Dermis blood vessel endothelial cell (primary cell): Measurements from ENCODE around the gene CALCOCO1. TPM values are rescaled to one million over a fixed set of nuclear protein-coding genes. Genes with fewer than 3 reads are reported as not detected.

Experiments used
- DNase-seq: peaks from one replicate; pipeline ENCODE4 v3.0.0; 2010
- total RNA-seq: library from RNA; depleted of rRNA; stranded (reverse); fragments of >200 nt; gene quantifications from 2 replicates; pipeline ENCODE4 v1.2.3, GENCODE V29; 2014

CALCOCO1 gene
- total RNA-seq, 1 donor from 2014 or later: 98.4 TPM

- DNase-seq: no peak
Observed at GRCh38 chr12:53751336-53752191, 24.3 kb upstream of the CALCOCO1 start, which contains the start of gene CISTR. Gene CISTR, minus strand, starts transcription at chr12:53751979.

GRCh38 chr12:53750812-53751335 lies 23.6 kb upstream of the CALCOCO1 start:
- no peak for DNase-seq

- DNase-seq: no peak
Observed at GRCh38 chr12:53749986-53750811, 22.9 kb upstream of the CALCOCO1 start.

- no peak for DNase-seq
Observed at GRCh38 chr12:53748072-53748840, 21.0 kb upstream of the CALCOCO1 start.

GRCh38 chr12:53747095-53747494 lies 19.8 kb upstream of the CALCOCO1 start:
- no peak for DNase-seq

- peak; percentile 95 for DNase-seq
Observed at GRCh38 chr12:53746592-53747092, 19.4 kb upstream of the CALCOCO1 start.

GRCh38 chr12:53744751-53745150 lies 17.5 kb upstream of the CALCOCO1 start:
- DNase-seq: no peak

- DNase-seq: no peak
Observed at GRCh38 chr12:53744130-53744441, 16.8 kb upstream of the CALCOCO1 start.

- DNase-seq: peak; percentile 76
Observed at GRCh38 chr12:53743266-53744129, 16.2 kb upstream of the CALCOCO1 start.

GRCh38 chr12:53740130-53740491 lies 12.9 kb upstream of the CALCOCO1 start:
- no peak for DNase-seq

- no peak for DNase-seq
Observed at GRCh38 chr12:53739214-53740129, 12.2 kb upstream of the CALCOCO1 start.

- DNase-seq: no peak
Observed at GRCh38 chr12:53738406-53739213, 11.4 kb upstream of the CALCOCO1 start.

GRCh38 chr12:53737951-53738405 lies 10.7 kb upstream of the CALCOCO1 start:
- DNase-seq: no peak

- no peak for DNase-seq
Observed at GRCh38 chr12:53737093-53737808, 10.0 kb upstream of the CALCOCO1 start.

GRCh38 chr12:53736592-53736991 lies 9.3 kb upstream of the CALCOCO1 start:
- no peak for DNase-seq

GRCh38 chr12:53735556-53735955 lies 8.3 kb upstream of the CALCOCO1 start:
- DNase-seq: no peak

GRCh38 chr12:53734425-53734824 lies 7.2 kb upstream of the CALCOCO1 start:
- DNase-seq: no peak

GRCh38 chr12:53733807-53734200 lies 6.6 kb upstream of the CALCOCO1 start:
- DNase-seq: no peak
